ENCODE results near the gene GAA.
"Not testable (repeated sequence)": the region's sequence is repeated elsewhere in the genome, so short reads cannot be mapped to it uniquely, and the experiment has no call there.

The GAA gene

DNA sequence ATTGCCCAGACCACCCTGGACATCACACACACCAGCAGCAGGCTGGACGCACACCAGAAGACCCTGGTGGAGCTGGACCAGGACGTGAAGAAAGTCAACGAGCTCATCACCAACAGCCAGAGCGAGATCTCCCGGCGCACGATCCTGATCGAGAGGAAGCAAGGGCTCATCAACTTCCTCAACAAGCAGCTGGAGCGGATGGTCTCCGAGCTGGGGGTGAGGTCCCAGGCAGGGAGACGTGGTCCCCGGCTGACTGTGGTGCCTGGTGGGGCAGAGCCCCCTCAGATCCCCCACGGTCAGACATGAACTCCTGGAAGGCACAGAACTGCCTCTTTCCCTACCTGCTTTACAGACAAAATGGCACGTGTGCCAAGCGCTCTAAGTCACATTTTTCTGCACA is 16.6 kb upstream of the GAA start:
- DNase-seq: no peak

DNA sequence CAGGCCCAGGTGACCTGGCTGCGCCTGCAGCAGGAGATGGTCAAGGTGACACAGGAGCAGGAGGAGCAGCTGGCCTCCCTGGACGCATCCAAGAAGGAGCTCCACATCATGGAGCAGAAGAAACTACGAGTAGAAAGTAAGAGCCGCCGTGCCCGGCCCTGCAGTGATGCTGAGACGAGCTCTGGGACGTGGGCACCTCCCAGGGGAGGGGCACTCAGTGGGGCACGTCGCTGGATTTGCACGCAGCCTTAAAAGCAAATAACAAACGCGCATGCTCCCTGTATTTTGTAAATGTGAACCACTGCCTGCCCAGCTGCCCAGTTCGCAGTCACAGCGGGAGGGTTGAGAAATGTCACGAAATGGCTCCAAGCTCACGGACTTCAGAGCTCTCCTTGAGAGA is 15.3 kb upstream of the GAA start:
- DNase-seq: no peak

DNA sequence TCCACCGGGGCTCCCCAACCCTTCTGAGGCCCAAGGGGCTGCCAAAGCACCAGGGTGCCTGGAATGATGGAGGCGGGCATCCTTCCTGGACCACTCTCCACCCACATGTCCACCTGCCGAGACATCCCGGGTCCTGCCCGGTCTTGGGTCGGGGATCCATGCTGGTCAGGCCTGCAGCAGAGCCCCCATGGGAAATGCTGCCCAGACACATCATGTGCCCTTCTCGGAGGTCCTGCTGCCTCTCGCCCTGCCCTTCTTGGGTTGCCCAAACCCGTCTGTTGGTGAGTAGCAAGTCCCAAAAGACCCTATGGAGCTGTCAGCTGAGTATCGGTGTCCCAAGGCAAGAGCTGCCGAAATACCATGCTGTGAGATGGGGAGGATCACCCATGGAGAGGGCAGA is 14.8 kb upstream of the GAA start:
- DNase-seq: no peak

DNA sequence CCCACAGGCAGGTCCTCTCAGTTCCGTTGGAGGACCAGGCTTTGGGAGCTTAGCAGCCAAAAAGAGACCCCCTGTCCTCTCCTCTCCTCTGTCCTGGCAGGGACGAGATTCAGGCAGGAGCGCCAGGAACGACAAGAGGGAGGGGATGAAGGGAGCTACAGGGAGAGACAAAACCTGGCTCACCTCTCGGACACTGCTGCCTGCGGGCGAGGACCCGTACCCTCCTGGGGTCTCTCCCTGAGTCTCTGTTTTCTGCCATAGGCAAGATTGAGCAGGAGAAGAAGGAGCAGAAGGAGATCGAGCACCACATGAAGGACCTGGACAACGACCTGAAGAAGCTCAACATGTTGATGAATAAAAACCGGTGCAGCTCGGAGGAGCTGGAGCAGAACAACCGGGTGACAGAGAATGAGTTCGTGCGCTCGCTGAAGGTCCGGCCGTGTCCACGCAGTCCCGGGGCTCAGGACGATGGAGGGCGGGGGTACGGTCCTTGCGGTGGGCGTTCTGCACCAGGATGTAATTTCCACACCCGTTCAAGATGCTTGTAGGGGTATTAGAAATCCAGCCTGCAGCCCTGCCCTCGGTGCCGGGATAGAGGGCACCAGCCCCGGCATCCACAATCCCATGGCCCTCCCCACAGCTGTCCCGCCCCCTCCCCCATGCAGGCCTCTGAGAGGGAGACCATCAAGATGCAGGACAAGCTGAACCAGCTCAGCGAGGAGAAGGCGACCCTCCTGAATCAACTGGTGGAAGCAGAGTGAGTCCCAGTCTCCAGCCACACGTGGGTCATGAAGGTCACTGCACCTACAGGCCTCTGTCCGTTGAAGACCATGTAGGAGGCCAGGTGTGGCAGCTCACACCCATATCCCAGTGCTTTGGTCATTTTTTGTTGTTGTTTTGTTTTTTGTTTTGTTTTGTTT is 13.8 kb upstream of the GAA start:
- DNase-seq: no peak

DNA sequence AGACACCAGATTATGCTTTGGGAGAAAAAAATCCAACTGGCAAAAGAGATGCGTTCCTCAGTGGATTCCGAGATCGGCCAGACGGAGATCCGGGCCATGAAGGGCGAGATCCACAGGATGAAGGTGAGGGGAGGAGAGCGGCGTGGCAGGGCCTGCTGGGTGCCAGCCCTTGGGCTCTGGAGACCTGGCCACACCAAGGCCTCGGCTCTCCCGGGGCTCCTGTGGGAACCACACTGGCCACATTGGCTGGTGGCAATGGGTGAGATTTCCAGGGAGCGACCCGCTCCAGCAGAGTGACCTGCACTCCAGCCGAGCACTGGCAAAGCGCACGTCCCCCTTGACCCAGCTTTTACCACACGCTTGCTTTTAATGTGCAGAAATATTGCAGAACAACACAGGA is 11.6 kb upstream of the GAA start:
- DNase-seq: no peak

DNA sequence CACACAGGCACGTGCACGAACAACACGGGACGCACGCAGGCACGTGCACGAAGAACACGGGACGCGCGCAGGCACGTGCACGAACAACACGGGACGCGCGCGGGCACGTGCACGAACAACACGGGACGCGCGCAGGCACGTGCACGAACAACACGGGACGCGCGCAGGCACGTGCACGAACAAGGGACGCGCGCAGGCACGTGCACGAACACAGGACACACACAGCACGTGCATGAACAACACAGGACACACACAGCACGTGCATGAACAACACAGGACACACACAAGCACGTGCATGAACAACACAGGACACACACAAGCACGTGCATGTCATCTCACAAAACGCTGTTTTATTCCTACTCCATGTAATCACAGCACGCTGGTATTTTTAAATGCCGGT is 11.2 kb upstream of the GAA start:
- DNase-seq: not testable (repeated sequence)

DNA sequence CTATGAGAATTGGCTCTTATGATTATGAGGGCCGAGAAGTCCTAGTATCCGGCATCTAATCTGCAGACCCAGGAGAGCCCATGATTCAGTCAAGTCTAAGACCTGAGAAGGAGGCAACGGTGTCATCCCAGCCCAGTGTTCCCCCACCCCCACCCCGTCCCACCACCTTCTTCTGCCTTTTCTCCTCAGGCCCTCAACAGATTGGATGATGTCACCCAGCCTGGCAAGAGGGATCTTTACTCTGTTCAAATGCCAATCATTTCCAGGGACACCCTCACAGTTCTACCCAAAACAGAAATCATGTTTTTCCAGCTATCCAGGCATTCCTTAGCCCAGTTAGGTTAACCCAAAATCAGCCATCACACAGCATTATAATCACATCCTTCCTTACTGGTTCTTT is 10.0 kb upstream of the GAA start:
- no peak for DNase-seq

DNA sequence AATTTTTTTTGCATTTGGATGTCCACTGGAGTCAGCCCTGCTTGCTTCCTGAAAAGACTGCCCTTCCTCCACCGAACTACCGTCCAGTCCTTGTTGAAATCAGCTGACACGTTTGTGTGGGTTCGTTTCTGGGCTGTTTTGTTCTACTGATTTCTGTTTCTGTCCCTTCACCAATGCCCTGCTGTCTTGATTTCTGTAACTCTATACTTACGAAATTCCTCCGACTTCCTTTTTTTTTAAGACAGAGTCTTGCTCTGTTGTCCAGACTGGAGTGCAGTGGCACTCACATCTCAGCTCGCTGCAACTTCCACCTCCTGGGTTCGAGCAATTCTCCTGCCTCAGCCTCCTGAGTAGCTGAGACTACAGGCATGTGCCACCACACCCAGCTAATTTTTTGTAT is 8.4 kb upstream of the GAA start:
- no peak for DNase-seq

DNA sequence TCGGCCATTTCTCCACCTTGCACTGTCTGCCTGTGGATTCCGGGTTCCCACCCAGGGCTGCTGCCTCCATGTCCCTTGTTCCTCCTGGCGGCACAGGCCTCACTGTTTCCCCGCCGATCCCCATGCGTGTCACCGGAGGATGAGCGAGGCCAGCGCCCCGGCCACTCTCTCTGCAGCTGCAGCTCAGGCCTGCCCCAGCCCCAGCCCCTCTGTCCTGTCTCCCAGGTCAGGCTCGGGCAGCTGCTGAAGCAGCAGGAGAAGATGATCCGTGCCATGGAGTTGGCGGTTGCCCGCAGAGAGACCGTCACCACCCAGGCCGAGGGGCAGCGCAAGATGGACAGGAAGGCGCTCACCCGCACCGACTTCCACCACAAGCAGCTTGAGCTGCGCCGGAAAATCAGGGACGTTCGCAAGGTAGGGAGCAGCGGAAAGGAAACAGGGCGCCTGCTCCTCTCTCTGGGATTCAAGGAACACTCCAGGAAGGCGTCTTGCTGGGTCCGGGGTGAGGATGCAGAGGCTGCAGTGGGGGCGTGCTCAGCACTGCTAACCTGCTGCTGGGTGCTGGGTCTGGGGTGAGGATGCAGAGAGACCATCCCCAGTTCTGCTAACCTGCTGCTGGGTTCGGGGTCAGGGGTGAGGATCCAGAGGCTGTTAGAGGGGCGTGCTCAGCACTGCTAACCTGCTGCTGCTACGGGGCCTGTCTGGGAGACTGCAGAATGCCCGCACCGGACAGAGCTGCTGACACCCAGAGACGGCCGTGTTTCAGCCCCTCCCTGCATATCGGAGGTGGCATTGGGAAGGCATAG is 6.1 kb upstream of the GAA start:
- no peak for DNase-seq

DNA sequence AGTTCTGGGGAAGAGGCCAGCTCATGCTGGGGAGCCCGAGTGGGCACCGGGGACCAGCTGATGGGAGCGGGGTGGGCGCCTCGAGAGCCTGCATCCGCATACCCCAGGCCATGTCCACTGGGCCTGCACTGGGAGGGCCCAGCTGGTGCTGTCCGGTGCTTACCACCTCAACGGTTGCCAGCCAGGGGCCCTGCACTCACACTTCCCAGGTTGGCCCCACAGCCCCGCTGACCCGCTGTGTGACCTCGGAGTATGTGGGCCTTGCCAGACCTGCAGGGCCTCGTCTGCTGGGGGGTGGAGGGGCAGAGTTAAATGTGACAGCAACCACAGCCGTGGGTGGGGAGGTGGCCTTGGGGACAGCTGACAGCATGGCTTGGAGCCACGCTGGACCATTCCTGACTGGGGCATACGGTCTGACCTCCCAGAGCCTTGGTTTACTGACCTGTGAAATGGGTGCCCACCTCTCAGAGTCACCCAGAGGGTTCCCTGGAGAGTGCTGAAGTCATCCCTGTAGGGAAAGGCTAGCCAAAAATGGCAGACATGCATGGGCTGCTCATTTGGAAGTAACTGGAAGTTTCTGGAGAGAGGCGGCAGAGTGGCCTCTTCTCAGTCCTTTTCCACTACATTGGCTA is 5.4 kb upstream of the GAA start:
- no peak for DNase-seq

DNA sequence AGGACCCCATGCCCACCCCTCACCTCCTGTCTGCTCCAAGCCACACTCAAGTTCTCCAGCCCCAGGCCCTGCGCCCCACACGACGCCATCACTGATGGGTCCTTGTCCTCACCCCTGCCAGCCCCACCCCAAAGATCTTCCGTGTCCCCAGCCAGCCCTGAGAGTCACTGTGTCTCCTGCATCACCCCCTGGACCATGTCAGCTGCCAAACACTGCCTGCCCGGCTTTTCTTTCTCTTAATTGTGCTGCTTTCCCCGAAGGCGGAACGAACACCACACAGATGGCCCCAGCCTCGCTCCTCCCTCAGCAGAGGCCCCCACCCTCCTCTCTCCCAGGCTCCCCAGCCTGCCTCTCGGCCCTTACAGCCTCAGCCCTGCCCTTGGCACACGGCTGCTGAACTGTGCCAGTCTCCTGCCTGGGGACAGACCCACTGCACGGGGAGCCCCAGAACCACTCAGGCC is 4.8 kb upstream of the GAA start:
- DNase-seq: peak; percentile 25

DNA sequence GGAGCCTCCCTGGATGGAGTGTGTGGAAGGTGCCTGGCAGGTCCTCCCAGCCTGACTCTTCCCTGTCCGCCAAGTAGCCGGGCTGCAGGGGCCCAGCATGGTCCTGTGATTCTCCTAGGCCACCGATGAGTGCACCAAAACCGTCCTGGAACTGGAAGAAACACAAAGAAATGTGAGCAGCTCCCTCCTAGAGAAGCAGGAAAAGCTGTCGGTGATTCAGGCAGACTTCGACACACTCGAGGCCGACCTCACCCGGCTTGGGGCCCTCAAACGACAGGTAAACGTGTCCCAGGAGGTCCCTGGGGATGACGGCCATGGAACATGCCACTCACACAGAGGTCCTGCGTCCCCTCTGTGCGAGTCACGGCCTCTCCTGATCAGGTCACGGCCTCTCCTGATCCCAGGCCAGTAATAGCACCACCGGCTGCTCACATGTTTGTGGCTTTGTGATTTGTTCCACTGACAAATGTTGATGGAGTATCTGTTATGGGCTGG is 4.2 kb upstream of the GAA start:
- DNase-seq: no peak

DNA sequence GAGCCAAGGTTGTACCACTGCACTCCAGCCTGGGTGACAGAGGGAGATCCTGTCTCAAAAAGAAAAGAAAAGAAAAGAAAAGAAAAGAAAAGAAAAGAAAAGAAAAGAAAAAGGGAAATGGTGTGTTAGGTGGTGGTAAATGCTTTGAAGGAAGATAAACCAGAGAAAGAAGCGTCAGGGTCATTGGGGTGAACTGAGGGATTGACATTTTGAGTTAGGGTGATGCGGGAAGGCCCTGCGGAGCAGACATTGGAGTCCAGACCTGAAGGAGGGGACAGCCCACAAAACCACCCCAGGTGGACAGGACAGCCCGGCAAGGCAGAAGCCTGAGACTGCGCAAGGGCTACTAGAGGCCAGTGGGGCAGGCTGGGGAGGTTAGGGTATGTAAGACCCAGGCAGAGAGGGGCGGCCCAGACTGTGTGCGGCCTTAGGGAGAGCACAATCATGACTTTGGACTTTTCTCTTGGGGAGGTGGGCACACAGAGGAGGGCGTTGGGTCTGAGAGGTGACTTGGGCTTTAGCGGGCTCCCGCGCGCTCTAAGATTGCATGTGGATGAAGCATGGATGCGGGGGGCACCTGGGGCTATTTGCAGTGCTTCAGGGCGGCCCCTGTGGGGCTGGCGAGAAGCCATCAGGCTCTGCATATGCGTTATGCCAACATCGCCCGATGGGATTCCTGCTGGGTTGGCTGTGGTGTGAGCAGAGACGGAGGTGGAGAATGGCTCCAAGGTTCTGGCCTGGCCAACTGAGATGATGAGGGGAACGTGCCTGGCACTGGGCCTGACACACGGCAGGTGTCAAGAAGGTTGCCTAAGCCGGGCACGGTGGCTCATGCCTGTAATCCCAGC is 3.3 kb upstream of the GAA start:
- no peak for DNase-seq

DNA sequence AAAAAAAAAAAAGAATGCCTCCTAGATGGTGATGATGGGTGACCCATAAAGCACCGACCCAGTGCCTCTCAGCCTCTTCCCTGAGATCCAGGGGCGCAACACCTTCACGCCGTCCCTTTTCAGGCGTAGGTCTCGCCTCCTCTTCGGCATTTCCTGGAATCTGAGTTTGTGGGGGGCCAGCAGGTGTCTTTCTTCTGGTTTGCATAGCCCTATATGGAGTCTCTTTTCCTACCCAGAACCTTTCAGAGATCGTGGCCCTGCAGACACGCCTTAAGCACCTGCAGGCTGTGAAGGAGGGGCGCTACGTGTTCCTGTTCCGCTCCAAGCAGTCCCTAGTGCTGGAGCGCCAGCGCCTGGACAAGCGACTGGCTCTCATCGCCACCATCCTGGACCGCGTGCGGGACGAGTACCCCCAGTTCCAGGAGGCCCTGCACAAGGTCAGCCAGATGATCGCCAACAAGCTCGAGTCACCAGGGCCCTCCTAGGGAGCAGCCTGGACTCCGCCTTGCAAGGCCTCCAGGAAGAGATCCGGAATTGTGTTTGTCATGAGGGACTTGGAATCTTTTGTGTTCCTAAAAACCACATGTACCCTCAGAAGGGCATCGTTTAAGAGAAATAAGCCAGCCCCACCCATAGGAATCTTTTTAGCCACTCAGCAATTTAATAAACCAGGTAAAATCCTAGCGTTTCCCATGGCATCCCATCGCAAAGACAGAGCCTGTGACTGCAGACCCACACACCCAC is 1.9 kb upstream of the GAA start:
- DNase-seq: no peak

DNA sequence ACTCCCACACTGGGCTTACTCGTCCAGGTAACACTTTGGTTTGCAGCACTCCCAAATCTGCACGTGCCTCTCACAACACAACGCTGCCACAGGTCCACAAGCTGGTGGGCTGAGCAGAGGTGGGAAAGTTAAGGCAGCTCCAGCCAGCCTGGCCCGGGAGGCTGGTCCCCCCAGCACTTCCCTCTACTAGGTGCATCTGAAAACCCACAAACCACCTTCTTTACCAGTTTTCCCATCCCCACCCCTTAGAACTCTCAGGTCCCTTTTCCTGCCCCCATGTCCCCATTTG is 1.4 kb upstream of the GAA start:
- no peak for DNase-seq

DNA sequence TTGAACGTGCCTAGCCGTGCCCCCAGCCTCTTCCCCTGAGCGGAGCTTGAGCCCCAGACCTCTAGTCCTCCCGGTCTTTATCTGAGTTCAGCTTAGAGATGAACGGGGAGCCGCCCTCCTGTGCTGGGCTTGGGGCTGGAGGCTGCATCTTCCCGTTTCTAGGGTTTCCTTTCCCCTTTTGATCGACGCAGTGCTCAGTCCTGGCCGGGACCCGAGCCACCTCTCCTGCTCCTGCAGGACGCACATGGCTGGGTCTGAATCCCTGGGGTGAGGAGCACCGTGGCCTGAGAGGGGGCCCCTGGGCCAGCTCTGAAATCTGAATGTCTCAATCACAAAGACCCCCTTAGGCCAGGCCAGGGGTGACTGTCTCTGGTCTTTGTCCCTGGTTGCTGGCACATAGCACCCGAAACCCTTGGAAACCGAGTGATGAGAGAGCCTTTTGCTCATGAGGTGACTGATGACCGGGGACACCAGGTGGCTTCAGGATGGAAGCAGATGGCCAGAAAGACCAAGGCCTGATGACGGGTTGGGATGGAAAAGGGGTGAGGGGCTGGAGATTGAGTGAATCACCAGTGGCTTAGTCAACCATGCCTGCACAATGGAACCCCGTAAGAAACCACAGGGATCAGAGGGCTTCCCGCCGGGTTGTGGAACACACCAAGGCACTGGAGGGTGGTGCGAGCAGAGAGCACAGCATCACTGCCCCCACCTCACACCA is 724 bp downstream of the GAA start:
- no peak for DNase-seq

DNA sequence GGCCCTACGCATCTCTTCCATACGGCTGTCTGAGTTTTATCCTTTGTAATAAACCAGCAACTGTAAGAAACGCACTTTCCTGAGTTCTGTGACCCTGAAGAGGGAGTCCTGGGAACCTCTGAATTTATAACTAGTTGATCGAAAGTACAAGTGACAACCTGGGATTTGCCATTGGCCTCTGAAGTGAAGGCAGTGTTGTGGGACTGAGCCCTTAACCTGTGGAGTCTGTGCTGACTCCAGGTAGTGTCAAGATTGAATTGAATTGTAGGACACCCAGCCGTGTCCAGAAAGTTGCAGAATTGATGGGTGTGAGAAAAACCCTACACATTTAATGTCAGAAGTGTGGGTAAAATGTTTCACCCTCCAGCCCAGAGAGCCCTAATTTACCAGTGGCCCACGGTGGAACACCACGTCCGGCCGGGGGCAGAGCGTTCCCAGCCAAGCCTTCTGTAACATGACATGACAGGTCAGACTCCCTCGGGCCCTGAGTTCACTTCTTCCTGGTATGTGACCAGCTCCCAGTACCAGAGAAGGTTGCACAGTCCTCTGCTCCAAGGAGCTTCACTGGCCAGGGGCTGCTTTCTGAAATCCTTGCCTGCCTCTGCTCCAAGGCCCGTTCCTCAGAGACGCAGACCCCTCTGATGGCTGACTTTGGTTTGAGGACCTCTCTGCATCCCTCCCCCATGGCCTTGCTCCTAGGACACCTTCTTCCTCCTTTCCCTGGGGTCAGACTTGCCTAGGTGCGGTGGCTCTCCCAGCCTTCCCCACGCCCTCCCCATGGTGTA is 1.5 kb downstream of the GAA start:
- no peak for DNase-seq

DNA sequence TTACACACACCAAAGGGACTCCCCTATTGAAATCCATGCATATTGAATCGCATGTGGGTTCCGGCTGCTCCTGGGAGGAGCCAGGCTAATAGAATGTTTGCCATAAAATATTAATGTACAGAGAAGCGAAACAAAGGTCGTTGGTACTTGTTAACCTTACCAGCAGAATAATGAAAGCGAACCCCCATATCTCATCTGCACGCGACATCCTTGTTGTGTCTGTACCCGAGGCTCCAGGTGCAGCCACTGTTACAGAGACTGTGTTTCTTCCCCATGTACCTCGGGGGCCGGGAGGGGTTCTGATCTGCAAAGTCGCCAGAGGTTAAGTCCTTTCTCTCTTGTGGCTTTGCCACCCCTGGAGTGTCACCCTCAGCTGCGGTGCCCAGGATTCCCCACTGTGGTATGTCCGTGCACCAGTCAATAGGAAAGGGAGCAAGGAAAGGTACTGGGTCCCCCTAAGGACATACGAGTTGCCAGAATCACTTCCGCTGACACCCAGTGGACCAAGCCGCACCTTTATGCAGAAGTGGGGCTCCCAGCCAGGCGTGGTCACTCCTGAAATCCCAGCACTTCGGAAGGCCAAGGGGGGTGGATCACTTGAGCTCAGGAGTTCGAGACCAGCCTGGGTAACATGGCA is 2.2 kb downstream of the GAA start:
- no peak for DNase-seq

DNA sequence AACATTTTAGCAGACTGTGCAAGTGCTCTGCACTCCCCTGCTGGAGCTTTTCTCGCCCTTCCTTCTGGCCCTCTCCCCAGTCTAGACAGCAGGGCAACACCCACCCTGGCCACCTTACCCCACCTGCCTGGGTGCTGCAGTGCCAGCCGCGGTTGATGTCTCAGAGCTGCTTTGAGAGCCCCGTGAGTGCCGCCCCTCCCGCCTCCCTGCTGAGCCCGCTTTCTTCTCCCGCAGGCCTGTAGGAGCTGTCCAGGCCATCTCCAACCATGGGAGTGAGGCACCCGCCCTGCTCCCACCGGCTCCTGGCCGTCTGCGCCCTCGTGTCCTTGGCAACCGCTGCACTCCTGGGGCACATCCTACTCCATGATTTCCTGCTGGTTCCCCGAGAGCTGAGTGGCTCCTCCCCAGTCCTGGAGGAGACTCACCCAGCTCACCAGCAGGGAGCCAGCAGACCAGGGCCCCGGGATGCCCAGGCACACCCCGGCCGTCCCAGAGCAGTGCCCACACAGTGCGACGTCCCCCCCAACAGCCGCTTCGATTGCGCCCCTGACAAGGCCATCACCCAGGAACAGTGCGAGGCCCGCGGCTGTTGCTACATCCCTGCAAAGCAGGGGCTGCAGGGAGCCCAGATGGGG is 3.1 kb downstream of the GAA start:
- no peak for DNase-seq

Measured in NCI-H1694 treated with DMSO at 0.1 percent for 48 hours (cell line).